ENCODE data around the gene CENPX.

Gene CENPX

GRCh38 chr17:82047914-82048570 is 25.4 kb upstream of the CENPX start:
- TF ChIP-seq YY1 (IDR thresholded peaks at IDR 0.05; ENCODE audit: low read depth) = no peak
- TF ChIP-seq RAD21 (IDR thresholded peaks at IDR 0.05; ENCODE audit: low read depth) = no peak
- TF ChIP-seq CREB1 (IDR thresholded peaks at IDR 0.05; ENCODE audit: low read depth) = no peak
- TF ChIP-seq MAX (IDR thresholded peaks at IDR 0.05) = no peak

GRCh38 chr17:82047379-82047778 is 24.7 kb upstream of the CENPX start:
- TF ChIP-seq FOXM1 (IDR thresholded peaks at IDR 0.05; ENCODE audit: borderline replicate concordance, low read depth) (no peak), CREB1 (IDR thresholded peaks at IDR 0.05; ENCODE audit: low read depth) (no peak), MAX (IDR thresholded peaks at IDR 0.05) (no peak), NFIC (IDR thresholded peaks at IDR 0.05) (no peak), CEBPB (IDR thresholded peaks at IDR 0.05) (no peak), YY1 (IDR thresholded peaks at IDR 0.05; ENCODE audit: low read depth) (no peak)

- TF ChIP-seq TAF1 (IDR thresholded peaks at IDR 0.05; ENCODE audit: low read depth) (no peak), CEBPB (IDR thresholded peaks at IDR 0.05) (no peak), FOXM1 (IDR thresholded peaks at IDR 0.05; ENCODE audit: borderline replicate concordance, low read depth) (no peak), EGR1 (IDR thresholded peaks at IDR 0.05) (no peak), RAD21 (IDR thresholded peaks at IDR 0.05; ENCODE audit: low read depth) (no peak), EP300 (IDR thresholded peaks at IDR 0.05; ENCODE audit: borderline replicate concordance) (no peak), NFIC (IDR thresholded peaks at IDR 0.05) (no peak), TEAD4 (IDR thresholded peaks at IDR 0.05) (no peak), ZBTB7A (IDR thresholded peaks at IDR 0.05; ENCODE audit: low read depth) (no peak), YY1 (IDR thresholded peaks at IDR 0.05; ENCODE audit: low read depth) (no peak), CREB1 (IDR thresholded peaks at IDR 0.05; ENCODE audit: low read depth) (no peak), REST (IDR thresholded peaks at IDR 0.05; ENCODE audit: low read depth) (no peak), USF1 (IDR thresholded peaks at IDR 0.05) (no peak)
Measured at GRCh38 chr17:82046903-82047302, 24.2 kb upstream of the CENPX start.

- TF ChIP-seq TEAD4 (IDR thresholded peaks at IDR 0.05) = no peak
- no peak for TF ChIP-seq YY1 (IDR thresholded peaks at IDR 0.05; ENCODE audit: low read depth)
- no peak for TF ChIP-seq ZBTB7A (IDR thresholded peaks at IDR 0.05; ENCODE audit: low read depth)
- TF ChIP-seq FOXM1 (IDR thresholded peaks at IDR 0.05; ENCODE audit: borderline replicate concordance, low read depth) = no peak
- no peak for TF ChIP-seq TCF12 (IDR thresholded peaks at IDR 0.05; ENCODE audit: low read depth)
- no peak for TF ChIP-seq USF1 (IDR thresholded peaks at IDR 0.05)
- TF ChIP-seq EGR1 (IDR thresholded peaks at IDR 0.05) = no peak
- no peak for TF ChIP-seq CREB1 (IDR thresholded peaks at IDR 0.05; ENCODE audit: low read depth)
- no peak for TF ChIP-seq RAD21 (IDR thresholded peaks at IDR 0.05; ENCODE audit: low read depth)
- TF ChIP-seq MAX (IDR thresholded peaks at IDR 0.05) = no peak
- TF ChIP-seq REST (IDR thresholded peaks at IDR 0.05; ENCODE audit: low read depth) = no peak
- no peak for TF ChIP-seq CEBPB (IDR thresholded peaks at IDR 0.05)
- no peak for TF ChIP-seq NFIC (IDR thresholded peaks at IDR 0.05)
Measured at GRCh38 chr17:82045936-82046484, 23.3 kb upstream of the CENPX start.

GRCh38 chr17:82043507-82043906 is 20.8 kb upstream of the CENPX start:
- TF ChIP-seq TCF12 (IDR thresholded peaks at IDR 0.05; ENCODE audit: low read depth) = no peak
- TF ChIP-seq CEBPB (IDR thresholded peaks at IDR 0.05) = no peak
- TF ChIP-seq ZBTB7A (IDR thresholded peaks at IDR 0.05; ENCODE audit: low read depth) = no peak
- TF ChIP-seq MAX (IDR thresholded peaks at IDR 0.05) = no peak
- TF ChIP-seq REST (IDR thresholded peaks at IDR 0.05; ENCODE audit: low read depth) = no peak
- no peak for TF ChIP-seq TEAD4 (IDR thresholded peaks at IDR 0.05)
- TF ChIP-seq TAF1 (IDR thresholded peaks at IDR 0.05; ENCODE audit: low read depth) = no peak
- no peak for TF ChIP-seq NFIC (IDR thresholded peaks at IDR 0.05)
- no peak for TF ChIP-seq USF1 (IDR thresholded peaks at IDR 0.05)
- TF ChIP-seq YY1 (IDR thresholded peaks at IDR 0.05; ENCODE audit: low read depth) = no peak
- TF ChIP-seq EGR1 (IDR thresholded peaks at IDR 0.05) = no peak
- no peak for TF ChIP-seq CREB1 (IDR thresholded peaks at IDR 0.05; ENCODE audit: low read depth)
- TF ChIP-seq RAD21 (IDR thresholded peaks at IDR 0.05; ENCODE audit: low read depth) = no peak
- no peak for TF ChIP-seq EP300 (IDR thresholded peaks at IDR 0.05; ENCODE audit: borderline replicate concordance)
- TF ChIP-seq FOXM1 (IDR thresholded peaks at IDR 0.05; ENCODE audit: borderline replicate concordance, low read depth) = no peak
